SK-N-MC (cell line): ENCODE data around the gene TTLL12.

Experiments used
- EZH2 ChIP-seq: fragments of 200-600 bp; sonication (generic); IDR thresholded peaks from one replicate; pipeline ENCODE4 v1.6.1; 2017; ENCODE audit warnings: antibody characterized with exemption
- FOXP2 ChIP-seq: optimal IDR thresholded peaks from 2 replicates; pipeline ENCODE3; 2011; ENCODE audit warnings: mild to moderate bottlenecking, moderate library complexity; ENCODE audit not compliant: insufficient read depth; ENCODE audit errors: extremely low read length, control extremely low read depth
- POLR2AphosphoS5 ChIP-seq: IDR thresholded peaks from 2 replicates; pipeline ENCODE4 v1.6.1; 2012; ENCODE audit warnings: mild to moderate bottlenecking, low read depth, low read length, borderline replicate concordance

DNA sequence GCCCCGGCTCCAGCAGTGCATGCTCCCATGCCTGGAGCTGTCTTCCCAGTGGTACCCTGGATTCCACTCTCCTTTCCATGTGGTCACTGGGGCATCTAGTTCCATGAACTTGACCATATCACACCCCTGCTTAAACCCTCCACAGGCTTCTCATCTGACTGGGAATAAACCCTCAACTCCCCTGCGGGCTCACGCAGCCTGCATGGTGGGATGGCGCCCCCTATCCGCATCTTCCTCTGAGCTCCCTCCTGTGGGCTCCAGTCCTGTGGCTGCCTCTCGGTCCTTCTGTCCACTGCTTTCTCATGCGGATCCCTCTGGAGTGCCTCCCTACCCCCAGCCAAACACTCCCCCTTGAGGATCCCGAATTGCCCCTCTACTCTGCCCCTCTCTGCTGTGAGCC lies 41.4 kb upstream of the TTLL12 start:
- TF ChIP-seq POLR2AphosphoS5 (no peak), EZH2 (no peak), FOXP2 (no peak)
